Neural cell (in vitro differentiated cells): Measurements from ENCODE around the gene DGKG. TPM values are rescaled to one million over a fixed set of nuclear protein-coding genes. Genes with fewer than 3 reads are reported as not detected.

ENCODE experiments used
- H2AFZ ChIP-seq: fragments of 200-600, 300-800 bp; sonication (generic), shearing (Covaris generic); 2 replicates; pipeline ENCODE4 v1.6.0; 2014; ENCODE audit warnings: low read depth, mild to moderate bottlenecking, antibody characterized with exemption, low read length, moderate library complexity
- H3F3A ChIP-seq: fragments of 200-600 bp; shearing (Covaris generic); 2 replicates; pipeline ENCODE4 v1.6.1; 2016; ENCODE audit warnings: mild to moderate bottlenecking, moderate library complexity, mixed read lengths, antibody characterized with exemption, low read length; ENCODE audit not compliant: insufficient read depth, poor library complexity, severe bottlenecking
- H3K27ac ChIP-seq: fragments of 200-600, 300-800 bp; sonication (generic), shearing (Covaris generic); 2 replicates; pipeline ENCODE4 v1.5.1; 2014; ENCODE audit warnings: mild to moderate bottlenecking, low read length, moderate library complexity
- H3K27me3 ChIP-seq: fragments of 300-800, 200-600 bp; sonication (generic), shearing (Covaris generic); 2 replicates; pipeline ENCODE4 v1.6.0; 2014; ENCODE audit warnings: mild to moderate bottlenecking, low read depth, low read length, moderate library complexity; ENCODE audit not compliant: insufficient read depth
- H3K36me3 ChIP-seq: fragments of 300-800, 200-600 bp; sonication (generic), shearing (Covaris generic); 2 replicates; pipeline ENCODE4 v1.5.1; 2014; ENCODE audit warnings: mild to moderate bottlenecking, antibody characterized with exemption, low read length, moderate library complexity; ENCODE audit not compliant: insufficient read depth
- H3K4me2 ChIP-seq: fragments of 300-800, 200-600 bp; sonication (generic), shearing (Covaris generic); 2 replicates; pipeline ENCODE4 v1.6.0; 2014; ENCODE audit warnings: mild to moderate bottlenecking, low read length
- H3K4me3 ChIP-seq: fragments of 300-800, 200-600 bp; sonication (generic), shearing (Covaris generic); 2 replicates; pipeline ENCODE4 v1.5.1; 2014; ENCODE audit warnings: mild to moderate bottlenecking, low read length, moderate library complexity
- H3K79me2 ChIP-seq: fragments of 200-600 bp; shearing (Covaris generic); replicated peaks from 2 replicates; pipeline ENCODE4 v1.6.0; 2014; ENCODE audit warnings: mild to moderate bottlenecking, low read length, moderate library complexity; ENCODE audit not compliant: insufficient read depth
- H3K9ac ChIP-seq: fragments of 300-800, 200-600 bp; sonication (generic), shearing (Covaris generic); 2 replicates; pipeline ENCODE4 v1.6.1; 2016; ENCODE audit warnings: mild to moderate bottlenecking, low read length, mixed read lengths
- H3K9me2 ChIP-seq: fragments of 200-600 bp; shearing (Covaris generic); 2 replicates; pipeline ENCODE4 v1.6.1; 2016; ENCODE audit warnings: mild to moderate bottlenecking, low read length, mixed read lengths; ENCODE audit not compliant: insufficient read depth
- H3K9me3 ChIP-seq: fragments of 200-600, 300-800 bp; sonication (generic), shearing (Covaris generic); 2 replicates; pipeline ENCODE4 v1.6.1; 2016; ENCODE audit warnings: mild to moderate bottlenecking, mixed run types, low read length, moderate library complexity, mixed read lengths
- H4K20me1 ChIP-seq: fragments of 200-600 bp; shearing (Covaris generic); 2 replicates; pipeline ENCODE4 v1.6.1; 2016; ENCODE audit warnings: mild to moderate bottlenecking, mixed run types; ENCODE audit not compliant: insufficient read depth
- EP300 ChIP-seq: fragments of 450-650 bp; conservative IDR thresholded peaks from 2 replicates; pipeline ENCODE4 v1.6.1; 2014; ENCODE audit warnings: antibody characterized with exemption, mild to moderate bottlenecking, moderate library complexity; ENCODE audit not compliant: poor library complexity, severe bottlenecking
- EZH2 ChIP-seq: fragments of 200-600, 300-800 bp; shearing (Covaris generic), sonication (generic); IDR thresholded peaks from 2 replicates; pipeline ENCODE4 v1.6.1; 2014; ENCODE audit warnings: antibody characterized with exemption, low read length, borderline replicate concordance, mild to moderate bottlenecking; ENCODE audit not compliant: insufficient read depth, poor library complexity, severe bottlenecking
- MXI1 ChIP-seq: fragments of 450-650 bp; conservative IDR thresholded peaks from 2 replicates; pipeline ENCODE4 v1.6.1; 2014; ENCODE audit warnings: antibody characterized with exemption, mild to moderate bottlenecking; ENCODE audit not compliant: poor library complexity, severe bottlenecking
- POLR2AphosphoS5 ChIP-seq: IDR thresholded peaks from 2 replicates; pipeline ENCODE4 v1.6.1; 2012
- RAD21 ChIP-seq: fragments of 450-650 bp; conservative IDR thresholded peaks from 2 replicates; pipeline ENCODE4 v1.6.1; 2014; ENCODE audit warnings: antibody characterized with exemption, mild to moderate bottlenecking, moderate library complexity
- SMC3 ChIP-seq: fragments of 450-650 bp; conservative IDR thresholded peaks from 2 replicates; pipeline ENCODE4 v1.6.1; 2014; ENCODE audit warnings: antibody characterized with exemption, mild to moderate bottlenecking, moderate library complexity; ENCODE audit not compliant: poor library complexity
- TAF1 ChIP-seq: IDR thresholded peaks from 2 replicates; pipeline ENCODE4 v1.6.1; 2012; ENCODE audit warnings: low read depth
- polyA plus RNA-seq: library from polyadenylated mRNA; depleted of rRNA; stranded (reverse); fragments of >200 nt; gene quantifications from 2 replicates; pipeline ENCODE4 v1.2.3, GENCODE V29; 2014
- TF ChIP-seq, protein P1 (sequence below): fragments of 450-650 bp; IDR thresholded peaks from 2 replicates; pipeline ENCODE4 v1.5.1; 2014; ENCODE audit warnings: antibody characterized with exemption, mild to moderate bottlenecking, moderate library complexity; ENCODE audit not compliant: poor library complexity, severe bottlenecking
- TF ChIP-seq, protein P2 (sequence below): IDR thresholded peaks from 2 replicates; pipeline ENCODE4 v1.6.1; 2012; ENCODE audit warnings: borderline replicate concordance

Gene DGKG
- polyA plus RNA-seq, 1 donor from 2014 or later, result not detected

DNA sequence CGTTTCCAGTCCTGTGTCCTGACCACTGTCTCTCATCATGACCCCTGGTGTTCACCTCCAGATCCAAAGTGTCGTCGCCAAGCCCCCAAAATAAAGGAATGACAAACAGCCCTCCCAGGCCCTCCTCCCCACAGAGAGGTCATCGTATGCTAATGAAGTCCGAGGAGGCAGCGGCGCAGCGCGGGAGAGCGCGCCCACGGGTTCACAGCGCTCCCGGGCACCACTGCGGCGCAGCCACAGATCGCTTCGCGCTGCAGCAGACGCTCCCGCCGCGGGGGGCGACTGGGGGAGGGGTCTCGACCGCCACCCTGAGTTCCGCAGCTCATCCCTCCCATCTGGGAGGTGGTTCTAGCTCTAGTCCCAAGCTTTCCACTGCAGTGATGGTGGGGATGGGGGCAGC is 1.3 kb downstream of the DGKG start:
- Histone ChIP-seq H3K4me2 (peak overlapping the region; percentile 50), H3K9me3 (no peaks in the 10 kb centered on the region), H3K27ac (no peak overlapping the region), H3K27me3 (peaks cover 62% of the 10 kb centered on the region), H3F3A (no peaks in the 10 kb centered on the region), H4K20me1 (no peaks in the 10 kb centered on the region), H3K9me2 (no peaks in the 10 kb centered on the region), H3K79me2 (no peaks in the 10 kb centered on the region), H2AFZ (no peak overlapping the region), H3K4me3 (peak overlapping the region; percentile 71), H3K9ac (no peak overlapping the region), H3K36me3 (no peaks in the 10 kb centered on the region)
- no peak for TF ChIP-seq SMC3
- TF ChIP-seq, protein P1, sequence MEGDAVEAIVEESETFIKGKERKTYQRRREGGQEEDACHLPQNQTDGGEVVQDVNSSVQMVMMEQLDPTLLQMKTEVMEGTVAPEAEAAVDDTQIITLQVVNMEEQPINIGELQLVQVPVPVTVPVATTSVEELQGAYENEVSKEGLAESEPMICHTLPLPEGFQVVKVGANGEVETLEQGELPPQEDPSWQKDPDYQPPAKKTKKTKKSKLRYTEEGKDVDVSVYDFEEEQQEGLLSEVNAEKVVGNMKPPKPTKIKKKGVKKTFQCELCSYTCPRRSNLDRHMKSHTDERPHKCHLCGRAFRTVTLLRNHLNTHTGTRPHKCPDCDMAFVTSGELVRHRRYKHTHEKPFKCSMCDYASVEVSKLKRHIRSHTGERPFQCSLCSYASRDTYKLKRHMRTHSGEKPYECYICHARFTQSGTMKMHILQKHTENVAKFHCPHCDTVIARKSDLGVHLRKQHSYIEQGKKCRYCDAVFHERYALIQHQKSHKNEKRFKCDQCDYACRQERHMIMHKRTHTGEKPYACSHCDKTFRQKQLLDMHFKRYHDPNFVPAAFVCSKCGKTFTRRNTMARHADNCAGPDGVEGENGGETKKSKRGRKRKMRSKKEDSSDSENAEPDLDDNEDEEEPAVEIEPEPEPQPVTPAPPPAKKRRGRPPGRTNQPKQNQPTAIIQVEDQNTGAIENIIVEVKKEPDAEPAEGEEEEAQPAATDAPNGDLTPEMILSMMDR, result peak; percentile 18

DNA sequence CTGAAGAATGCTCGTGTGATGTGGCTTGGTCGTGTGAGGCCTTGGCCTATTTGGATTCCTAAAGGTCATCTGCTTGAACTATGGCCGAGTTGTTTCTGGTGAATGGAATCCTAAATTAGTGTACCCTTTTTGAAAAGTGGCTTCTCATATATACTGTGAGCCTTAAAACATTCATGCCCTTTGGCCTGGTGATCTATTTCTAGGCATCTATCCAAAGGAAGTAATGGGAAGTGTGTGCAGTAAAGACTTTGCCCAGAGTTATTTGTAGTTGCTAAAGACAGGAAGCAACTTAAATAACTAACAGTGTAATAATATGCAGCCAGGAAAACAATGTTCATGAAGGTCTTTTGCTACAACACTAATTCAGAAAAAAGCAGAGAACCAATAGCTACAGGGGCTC is 3.0 kb downstream of the DGKG start:
- Histone ChIP-seq H3K79me2 (no peaks in the 10 kb centered on the region), H3K4me2 (no peak overlapping the region), H4K20me1 (no peaks in the 10 kb centered on the region), H3K27ac (no peak overlapping the region), H3K9me2 (no peaks in the 10 kb centered on the region), H3K36me3 (no peaks in the 10 kb centered on the region), H3K9ac (no peak overlapping the region), H3K4me3 (no peak overlapping the region), H2AFZ (no peak overlapping the region), H3F3A (no peaks in the 10 kb centered on the region), H3K27me3 (peaks cover 62% of the 10 kb centered on the region), H3K9me3 (no peaks in the 10 kb centered on the region)
- TF ChIP-seq, protein P2, sequence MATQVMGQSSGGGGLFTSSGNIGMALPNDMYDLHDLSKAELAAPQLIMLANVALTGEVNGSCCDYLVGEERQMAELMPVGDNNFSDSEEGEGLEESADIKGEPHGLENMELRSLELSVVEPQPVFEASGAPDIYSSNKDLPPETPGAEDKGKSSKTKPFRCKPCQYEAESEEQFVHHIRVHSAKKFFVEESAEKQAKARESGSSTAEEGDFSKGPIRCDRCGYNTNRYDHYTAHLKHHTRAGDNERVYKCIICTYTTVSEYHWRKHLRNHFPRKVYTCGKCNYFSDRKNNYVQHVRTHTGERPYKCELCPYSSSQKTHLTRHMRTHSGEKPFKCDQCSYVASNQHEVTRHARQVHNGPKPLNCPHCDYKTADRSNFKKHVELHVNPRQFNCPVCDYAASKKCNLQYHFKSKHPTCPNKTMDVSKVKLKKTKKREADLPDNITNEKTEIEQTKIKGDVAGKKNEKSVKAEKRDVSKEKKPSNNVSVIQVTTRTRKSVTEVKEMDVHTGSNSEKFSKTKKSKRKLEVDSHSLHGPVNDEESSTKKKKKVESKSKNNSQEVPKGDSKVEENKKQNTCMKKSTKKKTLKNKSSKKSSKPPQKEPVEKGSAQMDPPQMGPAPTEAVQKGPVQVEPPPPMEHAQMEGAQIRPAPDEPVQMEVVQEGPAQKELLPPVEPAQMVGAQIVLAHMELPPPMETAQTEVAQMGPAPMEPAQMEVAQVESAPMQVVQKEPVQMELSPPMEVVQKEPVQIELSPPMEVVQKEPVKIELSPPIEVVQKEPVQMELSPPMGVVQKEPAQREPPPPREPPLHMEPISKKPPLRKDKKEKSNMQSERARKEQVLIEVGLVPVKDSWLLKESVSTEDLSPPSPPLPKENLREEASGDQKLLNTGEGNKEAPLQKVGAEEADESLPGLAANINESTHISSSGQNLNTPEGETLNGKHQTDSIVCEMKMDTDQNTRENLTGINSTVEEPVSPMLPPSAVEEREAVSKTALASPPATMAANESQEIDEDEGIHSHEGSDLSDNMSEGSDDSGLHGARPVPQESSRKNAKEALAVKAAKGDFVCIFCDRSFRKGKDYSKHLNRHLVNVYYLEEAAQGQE, result no peak
- TF ChIP-seq EP300, result no peak
- TF ChIP-seq, protein P1, result no peak

DNA sequence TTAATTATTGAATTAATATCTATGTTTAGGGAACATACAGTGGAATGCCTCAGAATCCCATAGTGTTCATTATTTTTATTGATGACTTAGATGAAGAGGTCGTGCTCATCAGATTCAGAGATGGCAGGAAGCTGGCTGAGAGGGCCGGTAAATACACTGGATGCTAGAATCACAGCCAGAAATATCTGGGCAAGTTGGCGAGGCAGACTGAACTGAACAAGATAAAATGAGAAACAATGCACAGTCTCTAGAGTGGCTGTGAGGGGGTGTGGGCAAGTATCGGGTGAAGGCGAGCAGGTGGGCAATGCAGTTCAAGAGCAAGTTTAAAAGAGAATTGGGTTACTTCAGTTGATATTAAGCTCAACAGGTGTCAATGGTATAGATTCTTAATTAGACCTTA is 5.9 kb downstream of the DGKG start:
- no peak overlapping the region for H3K4me2 ChIP-seq
- no peak overlapping the region for H3K9ac ChIP-seq
- H2AFZ ChIP-seq, result no peak overlapping the region
- no peaks in the 10 kb centered on the region for H3K36me3 ChIP-seq
- no peaks in the 10 kb centered on the region for H3K79me2 ChIP-seq
- H3K27me3 ChIP-seq, result peaks cover 35% of the 10 kb centered on the region
- H4K20me1 ChIP-seq, result no peaks in the 10 kb centered on the region
- H3K9me2 ChIP-seq, result no peaks in the 10 kb centered on the region
- no peak overlapping the region for H3K27ac ChIP-seq
- no peak overlapping the region for H3K4me3 ChIP-seq
- no peaks in the 10 kb centered on the region for H3K9me3 ChIP-seq
- H3F3A ChIP-seq, result no peaks in the 10 kb centered on the region
- TF ChIP-seq TAF1 (no peak), RAD21 (no peak), POLR2AphosphoS5 (no peak), SMC3 (no peak), EZH2 (no peak), MXI1 (no peak)
- TF ChIP-seq, protein P1, result no peak
- TF ChIP-seq, protein P2, result no peak
